Kidney epithelial cell (primary cell): ENCODE measurements around the gene NPTXR. TPM values are rescaled to one million over a fixed set of nuclear protein-coding genes. Genes with fewer than 3 reads are reported as not detected.
A peak's percentile ranks its signal among the peaks of the same experiment; 100 is the strongest.
"Not testable (repeated sequence)": the region's sequence is repeated elsewhere in the genome, so short reads cannot be mapped to it uniquely, and the experiment has no call there.

ENCODE experiments used
- DNase-seq: peaks from one replicate; pipeline ENCODE4 v3.0.0-alpha.2; 2010; ENCODE audit warnings: low read depth
- H3K27me3 ChIP-seq: 2 replicates; pipeline ENCODE4 v1.6.0; 2011; ENCODE audit warnings: low read length; ENCODE audit not compliant: control insufficient read depth, insufficient read depth
- H3K36me3 ChIP-seq: 2 replicates; pipeline ENCODE4 v1.5.1; 2011; ENCODE audit warnings: low read length; ENCODE audit not compliant: control insufficient read depth, insufficient read depth
- H3K4me3 ChIP-seq: 2 replicates; pipeline ENCODE4 v1.5.1; 2011; ENCODE audit warnings: low read depth, mild to moderate bottlenecking, control low read depth, low read length
- CTCF ChIP-seq: IDR thresholded peaks from 2 replicates; pipeline ENCODE4 v1.5.1; 2011; ENCODE audit warnings: mild to moderate bottlenecking, moderate library complexity, low read length, control low read depth, inconsistent platforms; ENCODE audit not compliant: insufficient read depth, poor library complexity, severe bottlenecking
- total RNA-seq: library from RNA; depleted of rRNA; stranded (reverse); fragments of >200 nt; gene quantifications from 2 replicates; pipeline ENCODE4 v1.2.3, GENCODE V29; 2015

The NPTXR gene
- total RNA-seq, 1 donor from 2014 or later: 2.4 TPM

GRCh38 chr22:38819387-38819940 is 24.4 kb downstream of the NPTXR start:
- H3K27me3 ChIP-seq: peaks cover 10% of the 10 kb centered on the region
- no peak for DNase-seq
- no peaks in the 10 kb centered on the region for H3K36me3 ChIP-seq
- TF ChIP-seq CTCF: no peak
- no peak overlapping the region for H3K4me3 ChIP-seq

- no peak overlapping the region for H3K4me3 ChIP-seq
- DNase-seq: no peak
- H3K36me3 ChIP-seq: no peaks in the 10 kb centered on the region
- no peak for TF ChIP-seq CTCF
- peaks cover 13% of the 10 kb centered on the region for H3K27me3 ChIP-seq
Measured at GRCh38 chr22:38817196-38817595, 26.6 kb downstream of the NPTXR start.

GRCh38 chr22:38815842-38816241 is 28.0 kb downstream of the NPTXR start:
- no peak for TF ChIP-seq CTCF
- H3K4me3 ChIP-seq: no peak overlapping the region
- peaks cover 13% of the 10 kb centered on the region for H3K27me3 ChIP-seq
- H3K36me3 ChIP-seq: no peaks in the 10 kb centered on the region
- no peak for DNase-seq

- DNase-seq: no peak
- no peaks in the 10 kb centered on the region for H3K36me3 ChIP-seq
- no peak for TF ChIP-seq CTCF
- no peak overlapping the region for H3K4me3 ChIP-seq
- peaks cover 3% of the 10 kb centered on the region for H3K27me3 ChIP-seq
Measured at GRCh38 chr22:38811241-38811640, 32.6 kb downstream of the NPTXR start.

GRCh38 chr22:38805041-38805593 is 38.7 kb downstream of the NPTXR start:
- H3K27me3 ChIP-seq, DNase-seq, H3K36me3 ChIP-seq, H3K4me3 ChIP-seq: not testable (repeated sequence)

- no peaks in the 10 kb centered on the region for H3K27me3 ChIP-seq
- TF ChIP-seq CTCF: no peak
- DNase-seq: peak; percentile 86
- H3K4me3 ChIP-seq: no peak overlapping the region
- H3K36me3 ChIP-seq: no peaks in the 10 kb centered on the region
Measured at GRCh38 chr22:38802671-38803121, 41.1 kb downstream of the NPTXR start.
